Activated CD4-positive, alpha-beta T cell treated with anti-CD3 and anti-CD28 coated beads for 1 hour (primary cell): Measurements from ENCODE around the gene ESAM.

Experiments
- DNase-seq: peaks from one replicate; pipeline ENCODE4 v3.0.0-alpha.2; 2020

ESAM gene

DNA sequence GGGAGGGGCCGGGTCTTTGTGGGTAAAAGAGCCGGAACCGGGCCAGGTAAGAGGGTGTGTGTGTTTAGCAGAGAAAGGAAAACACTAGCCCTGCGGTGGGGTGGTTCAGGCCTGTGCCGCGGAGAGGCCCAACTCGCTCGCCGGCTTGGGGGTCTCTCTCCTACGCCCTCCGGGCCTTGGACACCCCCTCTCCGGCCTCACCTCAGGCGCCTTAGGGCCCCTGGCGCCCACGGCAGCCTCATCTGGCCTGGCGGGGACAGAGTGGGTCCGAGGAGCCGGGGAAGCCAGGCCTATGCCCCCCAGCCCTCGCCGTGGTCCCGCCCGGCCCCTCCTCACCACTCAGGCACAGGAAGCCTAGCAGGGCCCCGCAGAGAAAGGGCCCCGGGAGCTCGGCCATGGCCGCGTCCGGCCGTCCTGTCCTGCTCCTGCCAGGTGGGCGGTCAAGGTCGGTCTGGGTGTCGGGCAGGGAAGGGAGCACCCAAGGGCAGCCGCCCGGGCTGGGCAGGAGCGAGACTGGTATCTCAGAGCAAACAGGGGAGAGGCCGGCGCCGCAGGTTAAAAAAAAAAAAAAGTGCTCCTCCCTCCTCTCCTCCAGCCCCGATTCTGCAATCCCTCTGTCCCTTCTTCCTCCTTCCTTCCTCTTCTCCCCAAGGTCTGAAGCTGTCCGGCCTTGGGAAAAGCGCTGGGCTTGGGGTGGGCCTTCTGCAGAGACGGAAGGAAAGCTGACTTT, 10.2 kb downstream of the ESAM start, which contains the start of gene VSIG2:
TSS of gene VSIG2 (minus strand) at position 515 of the 730 bp plus-strand sequence. CDS start at position 397, 118 bp downstream.
- DNase-seq, result no peak

GRCh38 chr11:124751391-124751740, 10.7 kb downstream of the ESAM start:
- no peak for DNase-seq

- no peak for DNase-seq
Measured at GRCh38 chr11:124749912-124750311, 12.2 kb downstream of the ESAM start.

GRCh38 chr11:124748481-124749343, 13.4 kb downstream of the ESAM start:
- DNase-seq, result no peak

DNA sequence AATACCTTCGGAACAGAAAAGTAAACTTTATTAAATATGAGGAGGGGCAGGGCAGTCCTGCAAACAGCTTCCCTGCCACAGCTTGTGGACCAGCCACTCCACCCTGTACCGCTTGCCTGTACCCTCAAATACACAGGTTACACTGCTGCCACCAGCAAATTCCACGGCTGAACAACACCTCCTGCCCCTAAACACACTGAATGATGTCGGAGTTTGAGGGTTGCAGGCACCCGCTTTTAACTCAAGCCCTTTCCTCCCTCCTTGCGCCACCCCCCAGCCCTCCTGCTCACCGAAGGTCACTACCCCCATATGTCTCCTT, 14.0 kb downstream of the ESAM start:
- DNase-seq, result no peak

DNA sequence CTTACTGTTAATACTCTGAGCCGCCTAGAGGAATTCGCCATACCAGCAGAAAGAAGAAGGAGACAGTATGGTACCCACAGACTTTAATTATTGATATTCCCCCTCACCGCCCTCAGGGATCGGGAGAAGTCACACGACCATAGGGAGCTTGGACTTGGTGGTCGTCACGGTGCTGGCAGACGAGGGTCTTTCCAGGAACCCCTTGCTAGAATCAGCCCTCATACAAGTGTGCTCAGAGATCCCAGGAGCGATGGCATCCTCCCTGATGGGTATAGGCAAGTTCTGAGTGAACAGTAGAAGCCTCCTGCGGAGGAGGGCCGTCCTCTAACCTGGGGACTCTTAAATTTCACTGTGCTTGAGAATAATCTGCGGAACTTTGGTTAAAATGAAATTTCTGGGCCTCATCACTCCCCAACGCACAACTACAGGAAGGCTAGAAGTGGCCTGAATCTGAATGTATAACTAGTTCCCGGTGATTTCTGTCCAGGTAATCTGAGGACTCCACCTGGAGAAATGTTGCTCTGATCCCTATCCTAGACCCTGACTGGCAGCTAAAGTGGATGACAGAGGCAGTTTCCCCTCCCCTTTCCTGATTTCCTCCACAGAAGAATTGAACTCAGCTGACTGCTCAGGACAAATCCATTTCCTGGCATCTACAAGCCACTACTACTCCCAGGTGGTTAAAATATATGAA, 14.5 kb downstream of the ESAM start:
- no peak for DNase-seq

GRCh38 chr11:124746621-124747243, 15.4 kb downstream of the ESAM start:
- DNase-seq, result peak; percentile 63

- no peak for DNase-seq
Measured at GRCh38 chr11:124745835-124746620, 16.1 kb downstream of the ESAM start.

DNA sequence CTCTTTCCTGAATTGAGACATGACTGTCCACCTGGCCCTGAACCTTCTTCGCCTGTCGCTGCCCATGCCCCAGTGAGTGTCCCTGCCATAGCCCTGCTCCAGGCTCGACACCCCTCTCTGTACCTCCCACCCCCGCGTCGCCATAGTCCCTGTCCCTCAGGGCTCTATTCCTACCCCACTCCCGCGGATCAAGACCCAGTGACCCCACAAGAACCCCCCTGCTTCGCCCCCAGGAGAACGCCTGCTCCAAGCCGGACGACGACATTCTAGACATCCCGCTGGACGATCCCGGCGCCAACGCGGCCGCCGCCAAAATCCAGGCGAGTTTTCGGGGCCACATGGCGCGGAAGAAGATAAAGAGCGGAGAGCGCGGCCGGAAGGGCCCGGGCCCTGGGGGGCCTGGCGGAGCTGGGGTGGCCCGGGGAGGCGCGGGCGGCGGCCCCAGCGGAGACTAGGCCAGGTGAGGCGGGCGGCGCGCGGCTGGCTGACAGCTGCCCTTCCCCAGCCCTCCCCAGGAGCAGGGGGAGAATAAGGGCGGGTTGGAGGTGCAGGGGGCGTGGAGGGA, 16.7 kb downstream of the ESAM start:
- DNase-seq, result no peak

GRCh38 chr11:124743050-124743449, 19.0 kb downstream of the ESAM start:
- DNase-seq, result no peak

GRCh38 chr11:124742555-124742954, 19.5 kb downstream of the ESAM start:
- DNase-seq, result no peak

GRCh38 chr11:124740277-124740882, 21.7 kb downstream of the ESAM start:
- peak; percentile 30 for DNase-seq

GRCh38 chr11:124739479-124740276, 22.4 kb downstream of the ESAM start, which contains the start of gene NRGN:
TSS of gene NRGN (plus strand) at chr11:124739942. CDS start at chr11:124740085, 143 bp downstream.
- DNase-seq, result peak; percentile 70

DNA sequence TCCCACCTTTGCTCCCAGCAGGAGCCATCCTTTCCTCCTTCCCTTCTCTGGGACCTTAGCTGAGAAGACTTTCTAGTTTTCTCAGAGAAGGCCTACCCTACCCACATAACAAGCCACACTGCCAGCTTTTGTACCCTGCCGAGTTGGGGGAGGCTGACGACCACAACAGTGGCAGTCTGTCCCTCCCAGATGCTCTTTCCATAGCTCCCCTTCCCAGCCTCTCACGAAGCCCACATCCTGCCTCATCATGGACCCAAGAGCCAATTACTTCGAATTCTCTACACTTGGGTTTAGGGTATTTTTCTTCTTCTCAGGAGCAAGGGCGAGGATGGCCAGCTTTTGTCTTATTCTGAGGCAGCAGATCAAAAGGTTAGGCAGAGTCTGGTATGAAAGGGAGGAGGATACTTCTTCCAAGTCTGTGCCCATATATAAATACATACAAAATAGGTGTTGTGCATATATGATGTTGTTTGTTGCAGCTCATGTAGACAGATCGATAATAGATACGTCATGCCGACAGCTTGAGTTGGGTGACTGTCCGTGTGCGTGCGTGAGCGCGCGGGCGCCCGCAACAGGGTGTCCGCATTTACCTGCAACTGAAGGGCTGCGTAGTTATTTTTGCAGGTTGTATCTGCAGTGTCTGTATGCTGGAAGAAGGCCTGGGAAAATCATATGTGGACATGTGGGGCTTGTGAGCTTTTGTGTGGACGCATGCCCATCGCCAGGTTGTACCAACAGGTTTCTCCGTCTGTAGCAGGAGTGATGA, 23.2 kb downstream of the ESAM start:
- no peak for DNase-seq

DNA sequence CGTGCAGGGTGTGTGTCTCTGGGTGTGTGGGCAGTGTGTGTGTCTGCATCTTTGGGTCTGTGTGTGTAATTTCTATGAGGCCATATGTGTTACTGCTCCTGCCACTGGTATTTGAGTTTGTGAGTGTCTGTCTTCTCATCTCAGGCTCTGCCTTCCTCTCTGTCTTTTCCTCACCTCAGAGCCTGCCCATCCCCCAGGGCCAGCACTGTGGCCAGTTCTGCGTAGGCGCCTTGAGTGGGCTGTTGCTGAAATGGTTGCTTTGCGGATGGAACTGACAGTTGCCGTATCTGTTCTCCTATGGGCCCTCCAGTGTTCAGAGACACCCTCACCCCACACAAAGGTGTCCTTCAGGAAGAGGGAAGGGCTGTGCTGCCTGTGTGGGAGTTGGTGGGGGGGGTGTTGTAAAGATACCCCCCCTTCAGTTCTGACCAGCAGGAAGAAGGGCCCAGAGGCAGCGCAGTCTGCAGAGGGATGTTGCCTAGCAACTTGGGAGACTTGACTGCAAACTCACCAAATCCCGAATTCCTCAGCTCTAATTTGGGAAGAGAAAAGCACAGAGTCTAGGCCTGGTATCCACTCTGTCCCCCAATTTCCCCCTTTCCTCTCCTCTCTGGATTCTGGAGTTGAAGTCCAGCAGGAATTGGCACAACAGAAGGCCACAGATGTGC, 24.3 kb downstream of the ESAM start:
- DNase-seq, result no peak

DNA sequence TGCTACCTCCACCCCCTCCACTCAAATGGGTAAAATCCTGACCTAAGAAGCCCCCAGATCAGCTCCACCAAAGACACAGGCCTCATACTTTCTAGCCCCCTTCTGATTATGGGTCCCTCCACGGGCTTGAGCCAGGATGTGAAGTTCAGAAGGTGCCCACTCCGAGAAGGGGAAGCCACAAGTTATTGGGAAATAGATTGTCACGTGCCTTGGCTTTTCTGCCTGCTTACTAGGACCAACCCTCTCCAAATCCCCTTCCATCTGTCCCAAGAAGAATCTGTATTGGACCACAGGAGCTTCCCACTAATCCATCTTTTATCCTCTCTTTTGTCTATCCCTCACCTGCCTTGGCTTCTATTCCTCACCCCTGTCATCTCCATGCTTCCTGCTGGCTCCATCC, 25.4 kb downstream of the ESAM start:
- no peak for DNase-seq

GRCh38 chr11:124732230-124732629, 29.9 kb downstream of the ESAM start:
- DNase-seq, result no peak

DNA sequence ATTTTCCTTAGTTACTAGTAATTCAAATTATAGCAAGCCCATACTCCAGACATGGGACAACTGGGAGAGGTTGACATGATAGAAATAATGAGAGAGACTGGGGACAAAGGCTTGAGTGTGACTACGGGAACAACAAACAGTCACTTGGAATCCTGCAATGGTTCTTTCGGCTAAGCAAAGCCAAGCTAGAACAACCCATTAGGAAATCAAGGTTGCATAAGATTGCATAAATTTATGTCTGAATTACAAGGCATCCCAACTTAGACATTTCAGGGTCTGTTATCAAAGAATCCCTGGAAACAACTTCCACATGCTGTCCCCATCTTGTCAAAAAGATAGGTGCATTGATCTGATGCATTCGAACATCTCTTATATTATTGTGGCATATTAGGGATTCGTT, 32.5 kb downstream of the ESAM start:
- no peak for DNase-seq

GRCh38 chr11:124728134-124728533, 34.0 kb downstream of the ESAM start:
- DNase-seq, result no peak
